Activated CD4-positive, alpha-beta T cell treated with anti-CD3 and anti-CD28 coated beads, Interleukin-2, amount 50 U/mL, for 48 hours (primary cell): ENCODE measurements around the gene NCOA3.
"Not testable (repeated sequence)": the region's sequence is repeated elsewhere in the genome, so short reads cannot be mapped to it uniquely, and the experiment has no call there.

Experiments
- DNase-seq, 2 experiments: peaks; one replicate each; pipeline ENCODE4 v3.0.0-alpha.2; 2020

The NCOA3 gene

DNA sequence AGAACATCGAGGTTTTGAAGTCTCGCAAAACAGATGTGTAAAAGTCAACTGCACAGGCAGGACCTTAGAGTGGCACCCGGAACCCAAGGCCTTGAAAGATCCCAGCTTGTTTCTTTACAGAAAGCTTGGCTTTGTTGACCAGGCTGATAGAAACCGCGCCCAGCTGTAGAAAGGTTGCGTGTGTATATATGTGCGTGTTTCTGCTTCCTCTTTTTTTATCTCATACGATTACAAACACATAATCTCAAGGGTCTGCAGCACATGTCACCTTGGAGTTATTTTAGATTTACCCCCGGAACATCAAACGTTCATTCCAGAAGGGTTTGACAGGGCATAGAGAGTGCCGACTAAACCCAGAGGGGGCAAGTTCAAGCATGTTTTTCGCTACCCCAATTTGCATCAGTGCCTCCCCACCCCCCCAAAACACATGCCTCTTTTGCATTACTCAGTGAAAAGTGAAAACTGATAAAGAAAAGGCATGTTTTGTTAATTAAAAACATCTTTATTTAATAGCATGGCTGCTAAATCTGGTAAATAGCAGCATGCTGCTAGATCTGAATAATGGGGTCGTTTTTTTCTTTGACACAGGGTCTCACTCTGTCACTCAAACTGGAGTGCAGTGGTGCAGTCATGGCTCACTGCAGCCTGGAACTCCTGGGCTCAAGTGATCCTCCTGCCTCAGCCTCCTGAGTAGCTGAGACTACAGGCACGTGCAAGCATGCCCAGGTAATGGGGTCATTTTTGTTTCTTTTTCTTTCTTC lies 33.2 kb upstream of the NCOA3 start:
- DNase-seq = no peak

DNA sequence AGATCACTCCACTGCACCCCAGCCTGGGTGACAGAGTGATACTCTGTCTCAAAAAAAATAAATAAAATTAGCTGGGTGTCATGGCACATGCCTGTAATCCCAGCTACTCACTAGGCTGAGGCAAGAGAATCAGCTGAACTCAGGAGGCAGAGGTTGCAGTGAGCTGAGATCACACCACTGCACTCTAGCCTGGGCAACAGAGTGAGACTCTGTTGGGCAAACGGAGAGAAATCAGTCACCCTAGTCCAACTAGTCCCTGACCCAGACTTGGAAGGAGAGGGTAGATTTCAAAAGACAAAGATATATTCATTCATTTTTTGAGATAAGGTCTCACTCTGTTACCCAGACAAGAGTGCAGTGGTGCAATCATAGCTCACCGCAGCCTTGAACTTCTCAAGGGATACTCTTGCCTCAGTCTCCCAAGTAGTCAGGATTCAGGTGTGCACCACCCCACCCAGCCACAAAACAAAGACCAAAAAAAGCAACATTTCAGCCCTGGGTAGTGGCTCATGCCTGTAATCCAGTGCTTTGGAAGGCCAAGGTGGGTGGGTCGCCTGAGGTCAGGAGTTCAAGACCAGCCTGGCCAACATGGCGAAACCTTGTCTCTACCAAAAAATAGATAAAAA lies 26.2 kb upstream of the NCOA3 start:
- DNase-seq = no peak

DNA sequence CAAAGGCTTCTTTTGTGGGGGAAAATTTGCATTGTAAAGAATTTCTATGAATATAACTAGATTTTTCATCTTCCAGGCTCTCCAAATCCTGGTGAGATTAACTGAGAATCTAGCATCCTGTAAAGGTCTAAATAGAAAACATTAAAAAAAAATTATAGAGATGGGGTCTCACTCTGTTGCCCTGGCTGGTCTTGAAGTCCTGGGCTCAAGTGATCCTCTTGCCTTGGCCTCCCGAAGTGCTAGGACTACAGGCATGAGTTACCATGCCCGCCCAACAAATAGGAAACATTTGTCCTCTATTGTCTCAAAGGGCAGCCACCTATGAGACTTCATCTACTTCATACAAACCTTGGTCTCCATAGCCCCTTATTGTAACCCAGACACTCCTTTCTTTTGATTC lies 25.2 kb upstream of the NCOA3 start:
- DNase-seq = no peak

DNA sequence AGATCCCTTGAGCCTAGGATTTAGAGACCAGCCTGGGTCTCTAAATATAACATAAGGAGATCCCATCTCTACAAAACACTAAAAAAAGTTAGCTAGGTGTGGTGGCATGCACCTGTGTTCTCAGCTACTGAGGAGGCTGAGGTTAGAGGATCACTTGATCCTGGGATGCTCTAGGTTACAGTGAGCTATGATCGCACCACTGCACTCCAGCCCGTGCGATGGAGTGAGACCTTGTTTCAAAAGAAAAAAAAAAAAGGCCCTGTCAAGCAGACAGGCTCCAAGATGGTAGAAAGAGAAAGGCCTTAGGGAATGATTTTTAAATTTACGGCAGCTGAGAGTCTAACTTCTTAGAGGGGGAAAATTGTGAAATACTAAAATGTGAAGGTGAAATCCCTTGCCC lies 22.6 kb upstream of the NCOA3 start:
- no peak for DNase-seq

DNA sequence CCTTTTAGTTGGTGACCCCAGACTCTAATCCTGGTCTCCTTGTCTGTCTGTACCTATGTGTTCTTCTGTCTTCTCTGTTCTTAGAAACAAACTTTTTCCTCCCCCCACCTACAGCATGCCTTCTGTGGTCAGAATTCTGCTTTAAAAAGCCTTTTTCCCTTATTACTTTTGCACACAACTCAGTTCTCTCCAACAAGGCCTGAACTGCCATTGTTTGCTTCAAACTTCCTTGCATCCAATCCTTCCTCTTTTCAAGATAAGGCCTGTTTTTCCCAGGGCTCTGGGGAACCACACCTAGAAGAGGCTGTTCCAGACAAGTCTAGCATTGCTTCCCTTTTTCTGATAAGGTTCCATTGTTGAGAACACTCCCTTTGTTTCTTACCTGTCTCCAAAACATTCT lies 22.2 kb upstream of the NCOA3 start:
- no peak for DNase-seq

DNA sequence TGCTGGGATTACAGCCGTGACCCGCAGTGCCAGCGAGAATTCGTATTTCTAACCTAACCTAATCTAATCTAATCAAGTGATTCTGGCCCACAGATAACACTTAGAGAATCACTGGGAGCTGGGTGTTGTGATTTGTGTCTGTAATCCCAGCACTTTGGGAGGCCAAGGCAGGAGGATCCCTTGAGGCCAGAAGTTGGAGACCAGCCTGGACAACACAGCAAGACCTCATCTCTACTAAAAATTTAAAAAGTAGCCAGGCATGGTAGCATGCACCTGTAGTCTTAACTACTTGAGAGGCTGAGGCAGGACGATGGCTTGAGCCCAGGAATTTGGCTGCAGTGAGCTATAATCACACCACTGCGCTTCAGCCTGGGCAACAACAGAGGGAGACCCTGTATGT lies 21.4 kb upstream of the NCOA3 start:
- no peak for DNase-seq

DNA sequence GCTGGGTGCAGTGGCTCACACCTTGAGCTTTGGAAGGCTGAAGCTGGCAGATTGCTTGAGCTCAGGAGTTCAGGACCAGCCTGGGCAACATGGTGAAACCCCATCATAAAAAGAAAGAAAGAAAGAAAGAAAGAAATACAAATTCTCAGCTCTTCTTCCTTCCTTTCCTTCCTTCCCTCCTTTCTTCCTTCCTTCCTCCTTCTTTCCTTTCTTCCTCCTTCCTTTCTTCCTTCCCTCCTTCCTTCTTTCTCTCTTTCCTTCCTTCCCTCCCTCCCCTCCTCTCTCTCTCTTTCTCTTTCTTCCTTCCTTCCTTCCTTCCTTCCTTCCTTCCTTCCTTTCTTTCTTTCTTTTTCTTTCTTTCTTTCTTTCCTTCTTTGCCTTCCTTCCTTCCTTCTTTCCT lies 21.0 kb upstream of the NCOA3 start:
- DNase-seq = no peak

DNA sequence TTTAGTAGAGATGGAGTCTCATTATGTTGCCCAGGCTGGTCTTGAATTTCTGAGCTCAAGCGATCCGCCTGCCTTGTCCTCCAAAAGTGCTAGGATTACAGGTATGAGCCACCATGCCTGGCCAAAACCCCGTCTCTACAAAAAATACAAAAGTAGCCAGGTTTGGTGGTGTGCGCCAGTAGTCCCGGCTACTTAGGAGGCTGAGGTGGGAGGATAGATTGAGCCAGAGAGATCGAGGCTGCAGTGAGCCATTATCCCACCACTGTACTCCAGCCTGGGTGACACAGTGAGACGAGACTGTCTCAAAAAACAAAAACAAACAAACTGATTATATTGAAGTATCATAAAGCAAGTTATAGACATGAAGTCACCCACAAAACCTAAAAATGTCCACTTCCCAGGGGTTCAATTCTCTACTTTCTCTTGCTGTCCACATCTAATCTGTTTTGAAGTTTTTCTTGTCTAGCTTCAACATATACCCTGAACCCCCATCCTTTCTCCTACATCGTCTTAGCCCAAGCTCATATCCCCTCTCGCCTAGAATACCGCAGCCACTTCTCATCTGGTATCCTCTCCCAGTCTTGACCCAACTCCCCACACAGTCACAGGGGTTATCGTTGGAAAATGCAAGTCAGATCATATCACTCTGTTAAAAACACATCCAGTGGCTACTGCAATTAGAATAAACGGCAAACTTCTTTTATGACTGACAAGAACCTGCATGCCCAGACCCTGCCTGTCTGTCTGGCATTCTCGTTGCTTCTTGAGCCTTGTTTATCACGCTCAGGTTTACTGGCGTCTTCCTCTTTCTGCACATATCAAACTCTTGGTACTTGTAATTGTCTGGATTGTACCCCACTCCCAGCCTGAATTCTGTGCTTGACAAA lies 20.1 kb upstream of the NCOA3 start:
- no peak for DNase-seq

DNA sequence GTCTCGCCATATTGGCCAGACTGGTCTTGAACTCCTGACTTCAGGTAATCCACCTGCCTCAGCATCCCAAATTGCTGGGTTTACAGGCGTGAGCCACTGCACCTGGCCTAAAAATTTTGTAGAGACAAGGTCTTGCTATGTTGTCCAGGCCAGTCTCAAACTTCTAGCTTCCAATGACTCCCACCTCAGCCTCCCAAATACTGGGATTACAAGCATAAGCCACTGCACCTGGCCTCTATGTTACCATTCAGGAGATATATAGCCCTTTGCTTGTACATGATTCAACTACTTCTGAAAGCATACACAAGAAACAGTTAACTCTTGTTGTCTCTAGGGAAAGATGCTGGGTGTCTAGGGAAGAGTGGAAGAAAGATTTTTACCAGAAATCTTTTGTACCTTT lies 19.0 kb upstream of the NCOA3 start:
- no peak for DNase-seq

DNA sequence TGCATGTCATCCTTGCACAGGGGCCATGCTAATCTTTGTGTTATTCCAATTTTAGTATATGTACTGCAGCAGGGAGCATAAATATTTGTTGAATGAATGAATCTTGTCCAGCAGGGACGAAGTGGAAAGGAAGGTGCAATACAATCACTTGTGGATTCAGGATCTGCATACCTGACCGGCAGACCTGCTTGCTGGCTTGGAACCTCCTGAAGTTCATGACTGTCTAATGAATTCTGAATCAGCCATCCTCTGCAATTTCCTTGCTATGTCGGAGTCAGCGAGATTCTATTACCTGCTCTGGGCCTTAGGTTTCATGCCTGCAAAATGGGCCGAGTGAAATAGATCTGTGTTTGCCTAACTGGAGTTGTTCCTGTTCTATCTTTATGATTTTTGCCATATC lies 17.4 kb upstream of the NCOA3 start:
- no peak for DNase-seq

DNA sequence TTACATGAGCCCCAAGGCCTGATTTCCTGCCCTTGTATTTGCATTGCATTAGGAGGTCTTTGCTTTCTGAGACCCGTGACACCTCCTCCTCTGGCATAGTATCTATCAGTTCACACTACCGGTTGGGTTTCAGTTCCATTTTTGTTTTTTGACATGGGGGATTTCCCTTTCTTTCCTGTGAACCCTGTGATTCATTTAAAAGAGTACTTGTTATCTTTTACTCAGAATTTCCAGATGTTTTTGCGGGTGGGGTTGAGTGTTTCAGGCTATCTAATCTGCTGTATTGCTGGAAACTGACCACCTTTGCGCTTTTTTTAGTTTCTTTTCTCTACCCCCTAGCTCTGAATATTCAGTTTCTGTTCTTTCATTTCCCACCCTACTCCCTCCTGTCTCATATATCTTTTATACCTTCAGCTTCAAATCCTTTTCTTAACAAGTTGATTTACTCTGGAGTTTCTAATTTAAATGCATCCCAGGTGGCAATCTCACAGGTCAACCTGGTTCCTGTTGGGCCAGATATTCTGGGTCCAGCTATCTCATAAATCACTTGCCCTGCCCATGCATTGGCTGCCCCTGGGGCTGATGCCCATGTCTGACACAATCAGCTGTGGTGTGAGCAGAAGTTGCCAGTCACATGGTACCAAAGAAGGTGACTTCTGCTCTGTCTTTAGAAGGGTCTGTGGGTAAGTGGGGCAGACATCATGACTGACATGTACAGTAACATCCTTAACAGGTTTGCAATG lies 14.3 kb upstream of the NCOA3 start:
- peak; percentile 63 to 73 for DNase-seq

DNA sequence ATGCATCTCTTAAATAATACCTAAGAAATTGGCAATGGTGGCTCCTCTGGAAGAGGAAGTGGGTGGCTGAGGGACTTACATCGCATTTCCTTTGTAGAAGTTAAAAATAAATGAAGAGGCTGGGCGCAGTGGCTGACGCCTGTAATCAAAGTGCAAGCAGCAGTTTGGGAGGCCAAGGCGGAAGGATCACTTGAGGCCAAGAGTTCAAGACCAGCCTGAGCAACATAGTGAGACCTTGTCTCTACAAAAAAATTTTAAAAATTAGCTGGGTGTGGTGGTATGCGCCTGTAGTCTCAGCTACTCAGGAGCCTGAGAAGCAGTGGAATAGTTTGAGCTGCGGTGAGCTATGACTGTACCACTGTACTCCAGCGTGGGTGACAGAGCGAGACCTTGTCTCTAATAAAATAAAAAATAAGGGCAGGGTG lies 12.2 kb upstream of the NCOA3 start:
- peak in 1 of 2 experiments; percentile 39 for DNase-seq

DNA sequence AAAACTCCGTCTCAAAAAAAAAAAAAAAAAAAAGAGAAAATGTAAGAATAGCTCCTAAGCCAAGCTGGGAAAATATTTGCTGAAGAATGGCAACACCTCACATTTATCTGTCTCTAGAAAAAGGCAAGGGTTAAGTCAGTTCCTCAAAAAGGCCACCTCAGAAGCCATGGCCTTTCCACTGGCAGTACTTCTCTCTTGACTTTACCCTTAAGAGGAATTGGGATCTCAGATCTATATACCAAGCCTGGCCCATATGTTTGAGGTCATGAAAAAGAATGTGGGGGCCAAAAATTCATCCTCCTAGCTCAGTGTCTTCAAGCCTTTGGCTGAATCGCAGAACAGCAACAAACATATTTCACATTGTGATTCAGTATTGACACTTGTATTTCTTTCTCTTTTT lies 10.9 kb upstream of the NCOA3 start:
- DNase-seq = no peak

DNA sequence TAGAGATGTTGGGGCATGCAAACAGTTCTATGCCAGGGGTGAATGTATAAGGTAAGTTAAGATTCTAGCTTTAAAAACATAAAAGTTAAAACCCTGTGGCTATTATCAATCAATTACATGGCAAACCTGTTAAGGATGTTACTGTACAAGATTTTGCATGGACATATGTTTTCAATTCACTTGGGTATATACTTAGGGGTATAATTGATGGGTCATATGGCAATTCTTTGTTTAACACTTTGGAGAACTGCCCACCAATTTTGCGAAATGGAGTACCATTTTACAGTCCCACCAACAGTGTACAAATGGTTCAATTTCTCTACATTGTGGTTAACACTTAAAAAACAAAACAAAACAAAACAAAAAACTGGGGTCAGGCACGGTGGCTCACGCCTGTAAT lies 9.4 kb upstream of the NCOA3 start:
- no peak for DNase-seq

DNA sequence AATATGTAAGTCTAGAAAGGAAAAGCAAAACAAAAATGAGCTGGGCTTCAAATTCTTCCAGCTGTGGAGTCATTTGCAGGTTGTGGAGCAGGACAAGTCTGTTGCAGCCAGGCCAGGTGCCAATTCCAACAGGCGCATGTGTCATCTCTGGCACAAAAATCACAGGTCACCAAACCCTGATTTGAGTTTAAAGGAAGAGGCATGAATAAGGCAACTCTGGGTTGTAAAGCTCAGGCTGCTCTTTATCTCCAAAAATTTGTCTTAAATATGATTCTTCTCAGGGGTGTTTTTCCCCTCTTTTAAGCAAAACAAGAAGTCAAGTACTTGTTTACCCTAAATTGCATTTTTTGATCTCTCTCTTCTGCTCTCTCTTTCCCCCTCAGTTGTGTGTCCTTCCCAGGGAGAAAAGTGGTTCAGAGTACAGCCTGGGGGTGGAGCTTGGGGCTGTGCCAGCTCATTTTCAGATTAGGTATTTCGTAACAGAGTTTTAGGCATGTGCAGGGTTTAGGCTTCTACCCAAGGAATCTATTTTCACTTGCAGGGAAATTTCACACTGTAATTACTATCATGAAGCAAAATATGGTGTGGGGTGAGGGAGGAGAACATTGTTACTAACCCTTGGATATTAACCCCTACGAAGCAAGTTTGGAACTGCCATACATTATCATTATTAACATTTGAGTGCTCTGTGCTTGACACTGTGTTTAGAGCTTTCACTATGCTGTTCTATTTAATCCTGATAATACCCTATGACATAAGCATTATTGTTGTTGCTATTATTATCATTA lies 8.3 kb upstream of the NCOA3 start:
- DNase-seq = peak; percentile 77 to 84

DNA sequence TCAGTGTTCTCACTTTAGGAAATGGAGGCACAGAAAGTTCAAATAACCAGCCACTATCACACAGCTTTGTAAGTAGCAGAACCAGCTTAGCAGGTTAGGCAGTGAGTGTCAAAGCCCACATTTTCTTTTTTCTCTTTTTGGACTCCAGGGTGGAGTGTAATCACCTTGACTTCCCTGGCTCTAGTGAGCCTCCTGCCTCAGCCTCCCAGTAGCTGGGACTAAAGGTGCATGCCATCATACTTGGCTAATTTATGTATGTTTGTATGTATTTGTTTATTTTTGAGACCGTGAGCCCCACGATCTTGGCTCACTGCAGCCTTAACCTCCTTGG lies 7.8 kb upstream of the NCOA3 start:
- DNase-seq = no peak

DNA sequence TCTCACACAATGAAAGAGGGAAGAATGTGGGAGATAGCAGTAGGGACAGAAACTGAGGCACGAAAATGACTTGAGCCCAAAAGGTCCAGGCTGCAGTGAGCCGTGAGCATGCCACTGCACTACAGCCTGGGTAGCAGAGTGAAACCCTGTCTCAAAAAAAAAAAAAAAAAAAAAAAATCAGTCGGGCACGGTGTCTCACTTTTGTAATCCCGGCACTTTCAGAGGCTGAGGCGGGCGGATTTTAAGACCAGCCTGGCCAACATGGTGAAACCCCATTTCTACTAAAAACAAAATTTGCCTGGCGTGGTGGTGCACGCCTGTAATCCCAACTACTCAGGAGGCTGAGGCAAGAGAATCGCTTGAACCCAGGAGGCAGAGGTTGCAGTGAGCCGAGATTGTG lies 7.1 kb upstream of the NCOA3 start:
- peak in 1 of 2 experiments; percentile 43 for DNase-seq

DNA sequence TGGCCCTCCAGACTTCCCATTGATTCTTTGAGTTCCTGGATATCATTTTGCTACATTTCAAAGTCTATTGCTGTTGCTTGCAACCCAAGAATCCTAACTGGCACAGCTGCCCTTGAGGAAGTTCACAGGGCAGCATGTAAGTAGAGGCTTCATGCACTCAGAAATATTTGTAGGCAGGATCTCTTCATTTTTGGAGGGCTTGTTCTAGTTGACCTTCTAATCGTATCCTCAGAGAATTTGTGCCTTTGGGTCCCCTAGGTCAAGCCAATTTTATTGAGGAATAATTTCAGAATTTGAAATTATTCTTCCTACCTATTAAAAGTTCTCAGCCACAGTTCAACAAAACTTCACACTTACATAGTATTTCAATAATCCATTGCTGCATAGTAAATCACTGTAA lies 5.6 kb upstream of the NCOA3 start:
- DNase-seq = no peak

DNA sequence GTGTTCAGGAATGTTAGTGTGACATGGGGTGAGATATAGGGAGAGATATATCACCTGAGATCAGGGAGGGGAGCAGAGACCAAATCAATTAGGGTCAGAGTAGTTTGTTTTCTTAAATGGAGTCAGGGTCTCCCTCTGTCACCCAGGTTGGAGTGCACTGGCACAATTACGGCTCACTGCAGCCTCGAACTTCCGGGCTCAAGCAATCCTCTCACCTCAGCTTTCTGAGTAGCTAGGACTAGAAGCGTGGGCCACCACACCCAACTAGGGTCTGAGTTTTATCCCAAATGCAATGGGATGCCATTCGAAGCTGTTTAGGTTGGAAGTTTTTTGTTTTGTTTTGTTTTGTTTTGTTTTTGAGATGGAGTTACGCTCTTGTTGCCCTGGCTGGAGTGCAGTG lies 3.1 kb upstream of the NCOA3 start:
- DNase-seq = no peak

DNA sequence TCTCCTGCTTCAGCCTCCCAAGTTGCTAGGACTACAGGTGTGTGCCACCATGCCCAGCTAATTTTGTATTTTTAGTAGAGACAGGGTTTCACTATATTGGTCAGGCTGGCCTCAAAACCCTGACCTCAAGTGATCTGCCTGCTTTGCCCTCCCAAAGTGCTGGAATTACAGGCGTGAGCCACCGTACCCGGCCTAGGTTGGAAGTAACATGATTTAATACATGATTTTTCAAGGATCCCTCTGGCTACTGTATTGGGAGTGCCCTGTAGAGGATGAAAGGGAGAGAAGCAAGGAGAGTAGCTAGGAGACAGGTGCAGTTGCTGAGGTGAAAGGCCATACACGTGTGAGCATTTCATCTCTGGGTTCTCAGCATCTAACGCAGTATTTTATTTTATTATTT lies 2.6 kb upstream of the NCOA3 start:
- no peak for DNase-seq

DNA sequence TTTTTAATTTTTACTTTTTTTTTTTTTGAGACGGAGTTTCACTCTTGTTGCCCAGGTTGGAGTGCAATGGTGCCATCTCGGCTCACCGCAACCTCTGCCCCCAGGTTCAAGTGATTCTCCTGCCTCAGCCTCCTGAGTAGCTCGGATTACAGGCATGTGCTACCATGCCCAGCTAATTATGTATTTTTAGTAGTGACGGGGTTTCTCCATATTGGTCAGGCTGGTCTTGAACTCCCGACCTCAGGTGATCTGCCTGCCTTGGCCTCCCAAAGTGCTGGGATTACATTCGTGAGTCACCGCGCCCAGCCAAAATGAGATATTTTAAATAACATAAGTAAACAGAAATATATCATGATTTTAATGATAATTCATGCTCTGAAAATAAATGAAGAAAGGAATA lies 1.6 kb upstream of the NCOA3 start:
- DNase-seq = not testable (repeated sequence)

DNA sequence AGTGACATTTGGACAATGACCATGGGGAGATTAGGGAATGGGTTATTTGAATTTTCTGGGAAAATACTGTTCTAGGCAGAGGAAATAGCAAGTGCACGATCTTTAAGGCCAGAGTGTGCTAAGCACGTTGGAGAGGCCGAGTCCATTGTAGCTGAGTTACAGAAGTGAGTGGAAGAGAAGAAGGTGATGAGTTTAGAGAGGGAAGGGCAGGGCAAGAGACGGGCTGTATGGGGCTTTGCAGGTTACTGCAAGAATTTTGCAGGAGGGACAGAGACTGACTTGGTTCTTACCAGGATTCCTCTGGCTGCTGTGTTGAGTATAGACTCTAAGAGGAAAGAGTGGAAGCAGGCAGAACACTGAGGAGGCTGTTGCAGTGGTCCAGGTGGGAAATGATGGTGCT lies 1.1 kb upstream of the NCOA3 start:
- no peak for DNase-seq

DNA sequence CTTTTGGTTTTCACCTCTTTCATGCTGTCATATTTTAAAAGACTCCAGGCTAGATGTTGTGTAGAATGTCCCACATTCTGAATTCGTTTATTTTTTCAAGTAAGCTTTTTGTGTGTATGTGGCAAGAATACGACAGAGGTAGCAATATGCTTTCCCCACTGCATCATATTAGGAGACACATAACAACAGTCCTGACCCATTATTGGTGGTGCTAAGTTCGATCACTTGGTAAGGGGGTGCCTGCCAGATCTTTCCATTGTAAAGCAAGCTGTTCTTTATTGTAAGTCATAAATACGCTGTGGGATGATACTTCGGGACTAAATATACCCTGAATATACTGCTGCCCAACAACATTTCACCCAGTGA lies 588 bp upstream of the NCOA3 start:
- no peak for DNase-seq
